Amniotic epithelial cell (primary cell): Measurements from ENCODE around the gene CC2D1A.
A peak's percentile ranks its signal among the peaks of the same experiment; 100 is the strongest.

ENCODE experiments used
- DNase-seq: peaks from one replicate; pipeline ENCODE4 v3.0.0-alpha.2; 2010; ENCODE audit warnings: low read depth

Gene CC2D1A

GRCh38 chr19:13877303-13877702, 28.7 kb upstream of the CC2D1A start:
- DNase-seq, result no peak

GRCh38 chr19:13880059-13881043, 25.6 kb upstream of the CC2D1A start:
- peak; percentile 90 for DNase-seq

DNA sequence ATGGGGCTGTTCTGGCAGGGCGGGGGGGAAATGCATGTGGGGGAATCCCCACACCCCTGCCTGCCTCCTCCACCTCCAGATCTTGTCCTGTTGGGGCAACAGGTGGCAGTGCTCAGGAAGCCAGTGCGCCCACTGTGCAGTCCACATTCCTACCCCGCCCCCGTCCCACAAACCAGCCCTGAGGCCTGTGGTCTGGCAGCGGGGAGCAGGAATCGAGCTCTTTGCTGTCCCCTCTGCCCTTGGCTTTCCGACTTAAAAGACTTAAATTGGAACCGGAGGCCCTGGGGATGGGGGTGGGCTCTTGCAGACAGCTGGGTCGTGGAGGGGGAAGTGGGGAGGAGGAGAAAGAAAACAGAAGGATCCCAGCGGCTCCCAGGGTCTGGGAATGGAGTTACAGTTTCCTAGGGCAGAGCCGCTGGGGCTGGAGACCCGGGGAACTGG, 24.7 kb upstream of the CC2D1A start:
- no peak for DNase-seq

DNA sequence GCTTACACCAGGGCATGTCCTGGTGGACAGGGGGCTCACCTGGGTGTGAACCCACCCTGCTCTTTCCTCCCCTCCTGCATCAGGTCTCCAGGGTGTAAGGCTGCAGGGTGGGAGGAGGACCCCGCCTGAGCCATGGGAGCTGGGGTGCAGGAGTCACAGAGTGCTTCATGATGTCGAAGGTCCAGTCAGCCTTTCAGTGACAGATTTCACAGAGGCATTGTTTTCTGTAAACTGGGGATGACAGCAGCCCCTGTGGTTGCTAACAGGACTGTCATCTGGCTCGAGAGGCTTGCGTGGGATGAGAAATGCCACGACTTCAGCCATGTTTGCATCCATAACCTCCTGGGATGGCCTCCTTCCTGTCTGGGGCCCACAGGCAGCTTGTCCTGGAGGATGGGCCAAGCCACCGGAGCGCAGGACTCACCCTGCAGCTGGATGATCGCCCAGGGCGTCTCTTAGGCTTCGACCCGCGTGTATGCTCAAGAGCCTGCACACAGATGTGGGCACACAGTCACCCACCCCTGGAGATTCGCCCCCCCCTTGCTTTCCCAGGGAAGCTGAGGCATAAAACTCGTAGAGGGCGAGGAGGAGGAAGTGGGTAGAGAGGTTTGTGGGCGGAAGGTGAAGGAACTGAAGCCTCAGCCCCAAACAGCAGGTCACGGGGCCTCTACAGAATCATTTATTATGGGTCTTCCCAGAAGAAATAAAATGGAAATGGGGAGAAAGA, 24.1 kb upstream of the CC2D1A start:
- no peak for DNase-seq

DNA sequence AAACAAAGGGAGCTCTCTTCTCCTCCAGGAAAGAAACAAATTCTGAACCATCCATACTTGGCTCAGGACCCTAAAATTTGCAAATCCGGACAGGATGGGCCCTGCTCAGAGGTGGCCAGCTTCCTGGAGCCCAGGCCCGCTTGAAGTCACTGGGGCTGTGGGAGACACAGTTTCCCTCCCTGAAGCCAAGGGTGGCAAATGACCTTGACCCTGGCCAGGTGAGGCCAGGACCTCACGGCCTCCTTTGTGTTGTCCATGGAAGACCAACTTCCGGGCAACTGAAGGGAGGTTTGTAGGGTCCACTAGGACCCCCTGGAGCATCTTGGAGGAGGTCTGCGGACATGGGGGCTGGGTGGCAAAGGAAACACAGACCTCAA, 23.6 kb upstream of the CC2D1A start:
- no peak for DNase-seq

GRCh38 chr19:13882836-13883235, 23.2 kb upstream of the CC2D1A start:
- no peak for DNase-seq

DNA sequence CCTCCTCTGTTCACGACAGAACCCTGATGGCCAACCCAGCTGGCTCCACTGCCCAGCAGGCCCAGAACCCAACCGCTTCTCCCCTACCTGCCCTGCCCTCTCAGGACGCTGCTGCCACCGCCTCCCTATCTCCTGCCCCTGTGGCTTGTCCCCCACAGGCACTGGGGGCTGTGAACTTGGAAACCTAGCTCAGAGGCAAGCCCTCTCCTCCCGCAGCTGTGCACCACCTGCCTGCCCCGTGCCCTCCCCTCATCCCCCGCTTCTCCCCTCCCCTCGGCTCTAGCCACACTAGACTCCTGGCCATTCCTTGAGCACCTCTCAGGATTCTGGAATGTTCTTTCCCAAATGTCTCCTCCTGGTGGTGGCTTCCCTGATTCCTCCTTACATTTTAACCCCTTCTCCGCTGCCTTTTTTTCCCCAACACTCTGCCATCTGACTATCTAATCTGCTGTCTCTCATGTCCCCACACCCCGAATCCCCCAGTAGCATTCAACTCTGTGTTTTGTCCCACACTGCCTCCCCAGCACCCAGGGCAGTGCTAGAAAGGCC, 22.4 kb upstream of the CC2D1A start:
- no peak for DNase-seq

DNA sequence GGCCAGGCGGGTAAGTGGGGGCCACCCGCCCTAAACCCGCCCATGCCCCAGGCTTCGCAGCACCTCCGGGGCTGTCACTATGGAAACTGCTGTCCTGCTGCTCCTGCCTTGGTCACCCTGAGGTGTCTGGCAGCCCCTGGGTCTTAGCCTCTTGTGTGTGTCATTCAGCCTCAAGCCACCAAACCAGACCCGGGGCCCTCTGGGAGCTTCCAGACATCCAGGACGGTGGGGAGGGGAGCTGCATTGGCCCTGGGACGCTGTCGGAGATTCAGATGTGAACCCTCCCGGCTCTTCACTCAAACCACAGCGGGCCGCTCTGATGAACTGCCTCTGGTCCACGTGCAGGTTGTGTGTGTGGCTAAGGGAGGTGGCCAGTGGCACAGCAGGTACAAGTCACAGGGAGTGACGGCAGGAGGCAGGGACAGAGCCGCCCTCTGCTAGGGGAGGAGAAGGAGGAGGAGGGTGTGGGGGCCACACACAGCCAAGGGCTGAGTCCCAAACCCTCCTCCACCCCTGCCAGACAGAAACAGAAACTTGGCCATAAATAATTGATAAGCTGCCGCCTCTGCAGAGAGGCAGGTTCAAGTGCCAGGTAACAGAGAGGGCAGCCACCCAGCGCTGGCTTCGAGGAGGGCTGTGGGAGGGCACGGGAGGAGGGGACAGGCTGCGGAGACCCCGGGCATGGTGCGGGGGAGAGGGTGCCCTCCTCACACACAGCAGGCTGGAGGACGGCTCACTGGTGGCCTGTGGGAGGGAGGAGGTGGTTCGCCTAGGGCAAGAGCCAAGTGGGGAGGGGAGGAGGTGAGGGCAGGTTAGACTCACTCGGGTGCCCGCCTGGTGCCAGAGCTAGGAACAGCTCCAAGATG, 21.0 kb upstream of the CC2D1A start:
- DNase-seq, result no peak

DNA sequence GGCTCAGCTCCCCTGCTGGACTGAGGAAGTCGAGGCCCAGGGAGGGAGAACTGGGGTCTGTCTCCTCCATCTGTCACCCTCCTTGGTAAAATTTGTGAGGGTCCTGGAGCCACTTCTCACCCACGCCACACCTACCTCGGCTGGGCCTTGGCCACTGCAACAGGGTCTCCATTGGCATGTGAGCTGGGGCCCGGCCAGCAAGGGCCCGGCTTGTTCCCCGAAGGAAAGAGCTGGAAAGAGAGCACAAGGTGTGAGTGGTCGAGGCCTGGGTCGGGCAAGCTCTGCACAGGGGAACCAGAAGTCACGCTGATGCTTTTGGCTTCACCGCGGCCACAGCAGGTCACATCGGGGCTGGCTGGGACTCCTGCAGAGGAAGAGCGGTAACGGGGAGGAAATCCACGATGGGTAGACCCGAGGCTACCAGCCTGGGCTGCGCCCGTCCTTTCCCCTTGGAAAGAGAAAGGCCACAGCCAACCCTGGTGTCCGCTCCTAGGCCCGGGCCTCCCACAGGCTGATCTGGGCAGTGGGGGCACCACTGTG, 20.1 kb upstream of the CC2D1A start:
- DNase-seq, result no peak

- DNase-seq, result no peak
Observed at GRCh38 chr19:13887018-13887436, 19.0 kb upstream of the CC2D1A start.

DNA sequence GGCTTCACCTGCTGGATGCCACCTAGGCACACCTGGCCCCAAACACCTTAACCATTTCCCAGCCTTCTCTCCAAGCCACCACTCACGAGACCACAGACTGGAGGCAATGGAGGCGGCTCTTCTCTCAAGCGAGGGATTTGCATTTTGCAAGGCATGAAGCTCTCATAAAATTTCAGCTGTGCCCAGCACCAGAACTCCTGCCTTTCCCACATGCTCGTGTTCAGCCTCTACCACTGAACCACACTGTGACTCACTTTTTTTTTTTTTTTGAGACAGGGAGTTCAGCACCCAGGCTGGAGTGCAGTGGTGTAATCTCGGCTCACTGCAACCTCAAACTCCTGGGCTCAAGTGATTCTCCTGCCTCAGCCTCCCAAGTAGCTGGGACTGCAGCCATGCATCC, 18.5 kb upstream of the CC2D1A start:
- peak; percentile 75 for DNase-seq

- DNase-seq, result no peak
Observed at GRCh38 chr19:13888281-13888680, 17.7 kb upstream of the CC2D1A start.

DNA sequence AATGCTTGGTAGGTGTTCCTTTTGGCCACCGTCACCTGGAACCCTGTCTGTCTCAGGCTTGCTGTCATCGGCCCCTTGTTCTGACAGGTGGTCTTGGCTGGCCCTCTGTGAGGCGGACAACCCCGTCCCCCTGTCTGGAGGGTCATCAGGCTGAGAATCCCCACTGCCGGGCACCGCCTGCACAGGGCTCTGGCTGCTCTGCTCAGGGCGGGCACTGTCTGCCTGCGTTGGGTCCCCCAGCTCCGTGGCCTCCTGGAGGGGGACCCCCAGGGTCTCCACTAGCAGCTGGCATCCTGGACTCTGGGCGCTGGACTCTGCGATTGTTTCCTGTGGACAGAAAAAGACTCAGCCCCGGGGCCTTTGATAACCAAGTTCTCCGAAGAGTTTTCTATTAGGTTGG, 15.9 kb upstream of the CC2D1A start:
- no peak for DNase-seq

DNA sequence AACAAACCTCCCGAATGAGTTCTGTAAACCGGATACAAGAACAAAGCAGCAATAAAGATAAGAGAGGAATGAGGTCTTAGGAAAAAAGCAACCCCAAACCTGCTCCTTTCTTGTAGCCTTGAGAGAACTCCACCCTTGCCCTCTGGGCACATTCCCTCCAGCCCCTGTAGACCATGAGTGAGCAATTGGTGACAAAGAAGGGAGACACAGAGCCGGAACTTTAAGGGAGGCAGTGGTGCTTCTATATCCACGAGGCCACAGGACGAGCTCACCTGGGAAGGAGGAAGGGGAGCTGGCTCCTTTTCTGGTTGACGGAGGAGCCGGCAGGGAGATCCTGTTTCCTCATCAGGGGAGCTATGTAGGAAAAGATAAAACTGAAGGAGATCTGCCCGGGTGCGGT, 13.1 kb upstream of the CC2D1A start:
- DNase-seq, result no peak

DNA sequence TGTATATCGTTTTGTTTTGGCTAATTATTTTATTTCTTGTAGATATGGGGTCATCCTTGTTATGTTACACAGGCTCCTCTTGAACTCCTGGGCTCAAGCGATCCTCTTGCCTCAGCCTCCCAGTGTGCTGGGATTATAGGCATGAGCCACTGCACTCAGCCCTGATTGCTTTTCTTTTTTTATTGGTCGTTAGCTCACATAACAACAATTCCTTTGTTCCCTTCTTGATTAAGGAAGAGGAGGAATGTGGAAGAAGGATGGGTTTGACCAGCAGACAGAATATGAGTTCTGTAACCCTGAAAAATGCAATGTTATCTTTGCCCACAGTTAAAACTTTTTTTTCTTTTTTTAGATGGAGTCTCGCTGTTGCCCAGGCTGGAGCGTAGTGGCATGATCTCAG, 11.4 kb upstream of the CC2D1A start:
- DNase-seq, result no peak

GRCh38 chr19:13896227-13896626, 9.8 kb upstream of the CC2D1A start:
- no peak for DNase-seq

DNA sequence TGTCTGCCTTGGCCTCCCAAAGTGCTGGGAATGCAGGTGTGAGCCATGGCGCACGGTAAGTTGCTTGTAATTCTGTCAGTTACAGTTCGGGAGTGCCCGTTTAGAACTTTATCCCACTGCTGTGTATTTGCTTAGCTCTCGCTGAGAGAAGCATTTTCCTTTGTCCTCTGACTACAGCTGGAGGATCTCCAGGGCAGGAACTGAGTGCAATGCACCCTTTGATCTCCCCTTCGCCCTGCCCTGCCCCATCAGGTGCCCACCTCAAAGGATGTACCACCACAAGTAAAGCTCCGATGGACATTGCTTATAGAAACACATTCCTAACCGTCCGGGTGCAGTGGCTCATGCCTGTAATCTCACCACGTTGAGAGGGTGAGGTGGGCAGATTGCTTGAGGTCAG, 6.6 kb upstream of the CC2D1A start:
- DNase-seq, result no peak

- no peak for DNase-seq
Observed at GRCh38 chr19:13899912-13900584, 6.0 kb upstream of the CC2D1A start.

DNA sequence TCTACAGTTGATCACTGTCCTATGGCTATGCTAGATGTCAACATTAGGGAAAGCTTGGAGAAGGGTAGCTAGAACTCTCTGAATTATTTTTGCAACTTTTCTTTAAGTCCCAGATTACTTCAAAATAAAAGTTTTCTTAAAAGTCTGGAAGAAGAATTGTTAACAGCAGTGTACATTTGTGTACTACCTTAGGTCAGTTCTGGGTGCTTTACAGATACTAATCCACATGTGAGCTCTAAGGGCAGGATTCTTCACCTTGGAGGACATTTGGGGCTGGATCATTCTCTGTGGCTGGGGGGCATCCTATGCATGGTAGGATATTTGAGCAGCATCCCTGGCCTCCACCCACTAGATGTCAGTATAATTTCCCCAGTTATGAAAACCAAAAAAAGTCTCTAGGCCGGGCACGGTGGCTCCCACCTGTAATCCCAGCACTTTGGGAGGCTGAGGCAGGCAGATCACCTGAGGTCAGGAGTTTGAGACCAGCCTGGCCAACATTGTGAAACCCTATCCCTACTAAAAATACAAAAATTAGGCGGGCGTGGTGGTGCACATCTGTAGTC, 2.9 kb upstream of the CC2D1A start:
- DNase-seq, result no peak

GRCh38 chr19:13906521-13906904, 512 bp downstream of the CC2D1A start:
- peak; percentile 9 for DNase-seq

GRCh38 chr19:13906910-13907309, 909 bp downstream of the CC2D1A start:
- no peak for DNase-seq
